Neural progenitor cell (in vitro differentiated cells): Measurements from ENCODE around the gene CNTNAP2. TPM values are rescaled to one million over a fixed set of nuclear protein-coding genes. Genes with fewer than 3 reads are reported as not detected.

ENCODE experiments used
- DNase-seq: peaks from one replicate; pipeline ENCODE4 v3.0.0-alpha.2; 2016; ENCODE audit warnings: low spot score
- H2AFZ ChIP-seq: fragments of 200-600 bp; sonication (generic); replicated peaks from 2 replicates; pipeline ENCODE4 v1.6.1; 2016; ENCODE audit warnings: antibody characterized with exemption
- H3F3A ChIP-seq: fragments of 200-600 bp; sonication (generic); 2 replicates; pipeline ENCODE4 v1.6.1; 2016; ENCODE audit warnings: antibody characterized with exemption, low read depth
- H3K27ac ChIP-seq: fragments of 200-600 bp; sonication (generic); 2 replicates; pipeline ENCODE4 v1.5.1; 2016; ENCODE audit warnings: mild to moderate bottlenecking
- H3K27me3 ChIP-seq: fragments of 200-600 bp; sonication (generic); 2 replicates; pipeline ENCODE4 v1.6.1; 2016; ENCODE audit warnings: mild to moderate bottlenecking, moderate library complexity
- H3K36me3 ChIP-seq: fragments of 200-600 bp; sonication (generic); 2 replicates; pipeline ENCODE4 v1.5.1; 2016
- H3K4me1 ChIP-seq: fragments of 200-600 bp; sonication (generic); 2 replicates; pipeline ENCODE4 v1.6.1; 2016; ENCODE audit warnings: mixed run types
- H3K4me2 ChIP-seq: fragments of 200-600 bp; sonication (generic); 2 replicates; pipeline ENCODE4 v1.6.1; 2016
- H3K4me3 ChIP-seq: fragments of 200-600 bp; sonication (generic); 2 replicates; pipeline ENCODE4 v1.5.1; 2016
- H3K79me2 ChIP-seq: fragments of 200-600 bp; sonication (generic); 2 replicates; pipeline ENCODE4 v1.6.1; 2016; ENCODE audit warnings: low read depth
- H3K9ac ChIP-seq: fragments of 200-600 bp; sonication (generic); 2 replicates; pipeline ENCODE4 v1.6.1; 2016
- H3K9me3 ChIP-seq: fragments of 200-600 bp; sonication (generic); 2 replicates; pipeline ENCODE4 v1.5.1; 2016; ENCODE audit warnings: low read depth
- H4K20me1 ChIP-seq: fragments of 200-600 bp; sonication (generic); 2 replicates; pipeline ENCODE4 v1.6.1; 2016; ENCODE audit warnings: low read depth
- H3K27ac Mint-ChIP-seq: 3 replicates; pipeline ENCODE4 v1.8.0; 2021; ENCODE audit warnings: mixed read lengths
- H3K27me3 Mint-ChIP-seq: 2 replicates; pipeline ENCODE4 v1.8.0; 2022; ENCODE audit warnings: low read depth, mild to moderate bottlenecking, inconsistent platforms, moderate library complexity, mixed read lengths; ENCODE audit not compliant: insufficient read depth
- H3K36me3 Mint-ChIP-seq: 3 replicates; pipeline ENCODE4 v1.8.0; 2021; ENCODE audit warnings: mixed read lengths
- H3K4me1 Mint-ChIP-seq: 3 replicates; pipeline ENCODE4 v1.8.0; 2021; ENCODE audit warnings: mixed read lengths
- H3K4me3 Mint-ChIP-seq: 3 replicates; pipeline ENCODE4 v1.8.0; 2021; ENCODE audit warnings: mild to moderate bottlenecking, moderate library complexity, mixed read lengths
- H3K9me3 Mint-ChIP-seq: 3 replicates; pipeline ENCODE4 v1.8.0; 2020; ENCODE audit warnings: mixed read lengths
- CTCF ChIP-seq: fragments of 200-600 bp; sonication (generic); IDR thresholded peaks from 2 replicates; pipeline ENCODE4 v1.5.1; 2017; ENCODE audit warnings: antibody characterized with exemption, mild to moderate bottlenecking
- EZH2 ChIP-seq: fragments of 200-600 bp; sonication (generic); IDR thresholded peaks from 2 replicates; pipeline ENCODE4 v1.6.1; 2017; ENCODE audit warnings: antibody characterized with exemption, mild to moderate bottlenecking, moderate library complexity
- EZH2phosphoT487 ChIP-seq: fragments of 200-600 bp; sonication (generic); IDR thresholded peaks from 2 replicates; pipeline ENCODE4 v1.6.1; 2017; ENCODE audit warnings: antibody characterized with exemption
- total RNA-seq: library from RNA; depleted of rRNA; stranded (reverse); fragments of >200 nt; gene quantifications from 2 replicates; pipeline ENCODE4 v1.2.3, GENCODE V29; 2015; ENCODE audit warnings: low replicate concordance

Gene CNTNAP2
- total RNA-seq, 1 donor from 2014 or later = 126 TPM

GRCh38 chr7:148337995-148338747, 2221.6 kb downstream of the CNTNAP2 start:
- Histone ChIP-seq H2AFZ (peak overlapping the region; percentile 38), H3K9me3 (no peaks in the 10 kb centered on the region), H3K4me2 (peak overlapping the region; percentile 90), H3K27me3 (no peaks in the 10 kb centered on the region), H3K36me3 (no peaks in the 10 kb centered on the region), H3F3A (peaks cover 87% of the 10 kb centered on the region), H3K9ac (no peak overlapping the region), H3K4me3 (peak overlapping the region; percentile 70), H3K79me2 (peaks cover 47% of the 10 kb centered on the region), H4K20me1 (peaks cover 30% of the 10 kb centered on the region), H3K4me1 (peaks cover 74% of the 10 kb centered on the region), H3K27ac (no peak overlapping the region)
- peaks cover 8% of the 10 kb centered on the region for H3K27me3 Mint-ChIP-seq
- peaks cover 3% of the 10 kb centered on the region for H3K9me3 Mint-ChIP-seq
- peak overlapping the region; percentile 99 for H3K4me3 Mint-ChIP-seq
- H3K27ac Mint-ChIP-seq = peak overlapping the region; percentile 98
- H3K36me3 Mint-ChIP-seq = peaks cover 16% of the 10 kb centered on the region
- H3K4me1 Mint-ChIP-seq = peaks cover 82% of the 10 kb centered on the region
- TF ChIP-seq CTCF (no peak), EZH2phosphoT487 (no peak)
- DNase-seq = no peak

- peak; percentile 34 for DNase-seq
- peak overlapping the region; percentile 48 for H3K9ac ChIP-seq
- peaks cover 66% of the 10 kb centered on the region for H3F3A ChIP-seq
- Mint-ChIP-seq H3K4me1 (peaks cover 76% of the 10 kb centered on the region), H3K36me3 (peaks cover 37% of the 10 kb centered on the region), H3K4me3 (peak overlapping the region; percentile 99), H3K27me3 (peaks cover 6% of the 10 kb centered on the region), H3K9me3 (peaks cover 14% of the 10 kb centered on the region), H3K27ac (peak overlapping the region; percentile 70)
- H3K36me3 ChIP-seq = no peaks in the 10 kb centered on the region
- H3K4me2 ChIP-seq = peak overlapping the region; percentile 90
- no peaks in the 10 kb centered on the region for H3K9me3 ChIP-seq
- peak overlapping the region; percentile 70 for H3K4me3 ChIP-seq
- TF ChIP-seq EZH2 = no peak
- no peak for TF ChIP-seq CTCF
- TF ChIP-seq EZH2phosphoT487 = no peak
- H4K20me1 ChIP-seq = peaks cover 55% of the 10 kb centered on the region
- peaks cover 71% of the 10 kb centered on the region for H3K79me2 ChIP-seq
- no peak overlapping the region for H2AFZ ChIP-seq
- peak overlapping the region; percentile 60 for H3K27ac ChIP-seq
- peaks cover 75% of the 10 kb centered on the region for H3K4me1 ChIP-seq
- no peaks in the 10 kb centered on the region for H3K27me3 ChIP-seq
Observed at GRCh38 chr7:148340438-148341280, 2224.1 kb downstream of the CNTNAP2 start.

- Histone ChIP-seq H3K4me2 (peak overlapping the region; percentile 90), H3K9ac (no peak overlapping the region), H2AFZ (no peak overlapping the region), H3K36me3 (no peaks in the 10 kb centered on the region), H4K20me1 (peaks cover 73% of the 10 kb centered on the region), H3K79me2 (peaks cover 100% of the 10 kb centered on the region), H3K9me3 (no peaks in the 10 kb centered on the region), H3K27me3 (no peaks in the 10 kb centered on the region), H3F3A (peaks cover 44% of the 10 kb centered on the region), H3K27ac (no peak overlapping the region), H3K4me3 (peak overlapping the region; percentile 5), H3K4me1 (peaks cover 62% of the 10 kb centered on the region)
- Mint-ChIP-seq H3K4me1 (peaks cover 52% of the 10 kb centered on the region), H3K9me3 (peaks cover 32% of the 10 kb centered on the region), H3K27me3 (peaks cover 4% of the 10 kb centered on the region), H3K27ac (peak overlapping the region; percentile 11), H3K36me3 (peaks cover 64% of the 10 kb centered on the region), H3K4me3 (peak overlapping the region; percentile 67)
- TF ChIP-seq CTCF = no peak
- TF ChIP-seq EZH2phosphoT487 = peak; percentile 44
- TF ChIP-seq EZH2 = no peak
- peak; percentile 66 for DNase-seq
Observed at GRCh38 chr7:148344406-148344805, 2227.8 kb downstream of the CNTNAP2 start.
